Ovary (tissue), 3 donors: ENCODE data around the gene MAP1A.

Experiments
- CTCF ChIP-seq, 3 donors: fragments of 450-650 bp in 2 of 3; fragments of 200-600 bp in 1 of 3; IDR thresholded peaks; one replicate each; pipeline versions ENCODE4 v1.5.1 to v1.8.0; 2016 to 2022; ENCODE audit warnings: antibody characterized with exemption in 3 of 3, mild to moderate bottlenecking in 1 of 3
- EP300 ChIP-seq: sonication (generic); formaldehyde crosslinking; IDR thresholded peaks from one replicate; pipeline ENCODE4 v1.6.1; 2017; ENCODE audit warnings: antibody characterized with exemption
- POLR2A ChIP-seq: fragments of 450-650 bp; IDR thresholded peaks from one replicate; pipeline ENCODE4 v1.6.1; 2017; ENCODE audit warnings: antibody characterized with exemption, mild to moderate bottlenecking, moderate library complexity
- donor health status: DM: no; HTN: no; CAD: no.

GRCh38 chr15:43484455-43484854, 33.0 kb upstream of the MAP1A start:
- no peak for TF ChIP-seq CTCF (IDR thresholded peaks at IDR 0.05)
- TF ChIP-seq POLR2A, result no peak
- TF ChIP-seq EP300, result no peak
